ENCODE measurements around the gene BANF2. TPM values are rescaled to one million over a fixed set of nuclear protein-coding genes. Genes with fewer than 3 reads are reported as not detected.

Gene BANF2
- total RNA-seq, 1 donor from 2014 or later, result not detected

DNA sequence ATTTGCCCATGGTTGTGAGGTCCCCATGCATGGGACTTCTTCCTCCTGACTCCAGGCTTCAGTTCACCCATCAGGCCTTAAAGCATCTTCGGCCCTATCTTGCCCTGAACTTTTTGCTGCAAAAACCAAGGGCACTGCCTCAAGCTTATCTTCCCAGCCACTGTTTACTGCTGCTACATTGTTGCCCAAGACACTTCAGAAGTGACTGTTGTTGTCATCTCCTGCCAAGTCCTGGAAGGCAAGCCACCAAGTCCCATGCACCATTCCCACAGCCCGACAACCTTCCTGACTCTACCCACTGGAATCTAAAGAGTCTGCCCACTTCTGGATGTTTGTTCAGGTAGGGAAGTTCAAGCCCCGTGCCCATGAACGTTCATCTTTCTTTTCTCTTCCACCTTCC, 12.4 kb downstream of the BANF2 start:
- Mint-ChIP-seq H3K36me3 (ENCODE audit: low read depth) (no peaks in the 10 kb centered on the region), H3K27me3 (no peaks in the 10 kb centered on the region), H3K27ac (no peak overlapping the region), H3K9me3 (no peaks in the 10 kb centered on the region), H3K4me1 (no peaks in the 10 kb centered on the region), H3K4me3 (no peak overlapping the region)
- ATAC-seq (ENCODE audit: low read depth) (no peak), DNase-seq (no peak)
- ChIA-PET CTCF (no interaction called here), POLR2A (no interaction called here)
- TF ChIP-seq CTCF (IDR thresholded peaks at IDR 0.05), result no peak
- intact Hi-C loops (cut with micrococcal nuclease), result no loop called here

DNA sequence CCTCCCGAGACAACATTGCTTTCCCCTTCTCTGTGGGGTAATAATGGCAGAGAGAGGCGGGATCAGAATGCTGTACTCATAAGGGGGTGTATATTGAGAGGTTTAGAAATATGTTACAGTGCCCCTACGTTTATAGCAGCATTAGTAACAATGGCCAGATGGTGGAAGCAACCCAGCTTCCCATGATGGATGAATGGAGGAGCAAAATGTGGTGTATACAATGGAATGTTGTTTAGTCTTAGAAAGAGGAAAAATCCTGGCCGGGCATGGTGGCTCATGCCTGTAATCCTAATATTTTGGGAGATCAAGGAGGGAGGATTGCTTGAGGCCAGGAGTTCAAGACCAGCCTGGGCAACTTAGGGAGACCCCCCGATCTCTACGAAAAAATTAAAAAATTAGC, 12.9 kb downstream of the BANF2 start:
- ChIA-PET CTCF (no interaction called here), POLR2A (no interaction called here)
- Mint-ChIP-seq H3K27ac (no peak overlapping the region), H3K9me3 (no peaks in the 10 kb centered on the region), H3K4me1 (no peaks in the 10 kb centered on the region), H3K4me3 (no peak overlapping the region), H3K27me3 (no peaks in the 10 kb centered on the region), H3K36me3 (ENCODE audit: low read depth) (no peaks in the 10 kb centered on the region)
- ATAC-seq (ENCODE audit: low read depth) (no peak), DNase-seq (no peak)
- intact Hi-C loops (cut with micrococcal nuclease), result no loop called here
- no peak for TF ChIP-seq CTCF (IDR thresholded peaks at IDR 0.05)

GRCh38 chr20:17714597-17714996, 14.8 kb downstream of the BANF2 start:
- ChIA-PET POLR2A (no interaction called here), CTCF (no interaction called here)
- peaks cover 3% of the 10 kb centered on the region for H3K27me3 Mint-ChIP-seq
- no peak overlapping the region for H3K27ac Mint-ChIP-seq
- no peaks in the 10 kb centered on the region for H3K4me1 Mint-ChIP-seq
- no peaks in the 10 kb centered on the region for H3K9me3 Mint-ChIP-seq
- no peak for TF ChIP-seq CTCF (IDR thresholded peaks at IDR 0.05)
- no peaks in the 10 kb centered on the region for H3K36me3 Mint-ChIP-seq (ENCODE audit: low read depth)
- DNase-seq (no peak), ATAC-seq (ENCODE audit: low read depth) (no peak)
- intact Hi-C loops (cut with micrococcal nuclease), result no loop called here
- H3K4me3 Mint-ChIP-seq, result no peak overlapping the region

DNA sequence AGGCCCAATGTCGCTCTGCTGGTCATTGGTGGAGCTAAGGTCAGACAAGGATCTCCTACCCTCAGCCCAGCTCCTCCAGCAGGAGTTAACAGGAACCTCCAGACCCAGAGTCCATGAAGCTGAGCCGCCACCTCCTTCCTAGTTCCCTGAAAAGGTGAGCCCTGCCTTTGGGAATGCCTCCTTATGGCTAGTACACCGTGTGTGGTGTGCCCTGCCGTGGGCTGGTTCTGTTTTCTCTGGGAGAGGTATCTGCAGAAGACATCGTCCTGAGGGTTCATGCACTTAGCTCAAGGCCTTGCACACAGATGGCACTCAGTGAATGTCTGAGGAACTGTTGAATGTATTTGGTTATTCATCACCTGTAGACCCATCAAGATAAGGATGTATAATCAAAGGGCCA, 15.3 kb downstream of the BANF2 start:
- POLR2A ChIA-PET, result no interaction called here
- Mint-ChIP-seq H3K27ac (no peak overlapping the region), H3K9me3 (no peaks in the 10 kb centered on the region), H3K36me3 (ENCODE audit: low read depth) (no peaks in the 10 kb centered on the region), H3K27me3 (peaks cover 3% of the 10 kb centered on the region), H3K4me3 (no peak overlapping the region), H3K4me1 (no peaks in the 10 kb centered on the region)
- no peak for TF ChIP-seq CTCF (IDR thresholded peaks at IDR 0.05)
- DNase-seq (no peak), ATAC-seq (ENCODE audit: low read depth) (no peak)
- intact Hi-C loops (cut with micrococcal nuclease), result no loop called here
- CTCF ChIA-PET, result no interaction called here

DNA sequence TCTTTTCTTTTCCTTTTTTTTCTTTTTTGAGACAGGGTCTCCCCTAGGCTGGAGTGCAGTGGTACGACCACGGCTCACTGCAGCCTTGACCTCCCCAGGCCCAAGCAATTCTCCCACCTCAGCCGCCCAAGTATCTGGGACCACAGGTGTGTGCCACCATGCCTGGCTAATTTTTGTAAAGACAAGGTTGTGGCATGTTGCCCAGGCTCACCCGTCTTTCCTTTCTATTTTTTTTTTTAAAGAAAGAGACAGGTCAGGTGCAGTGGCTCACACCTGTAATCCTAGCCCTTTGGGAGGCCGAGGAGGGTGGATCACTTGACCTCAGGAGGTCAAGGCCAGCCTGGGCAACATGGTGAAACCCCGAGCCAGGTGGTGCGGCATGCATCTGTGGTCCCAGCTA, 16.6 kb downstream of the BANF2 start:
- ATAC-seq (ENCODE audit: low read depth) (no peak), DNase-seq (no peak)
- POLR2A ChIA-PET, result no interaction called here
- CTCF ChIA-PET, result no interaction called here
- no peak for TF ChIP-seq CTCF (IDR thresholded peaks at IDR 0.05)
- Mint-ChIP-seq H3K4me3 (no peak overlapping the region), H3K27me3 (peaks cover 3% of the 10 kb centered on the region), H3K9me3 (no peaks in the 10 kb centered on the region), H3K4me1 (no peaks in the 10 kb centered on the region), H3K27ac (no peak overlapping the region), H3K36me3 (ENCODE audit: low read depth) (no peaks in the 10 kb centered on the region)
- intact Hi-C loops (cut with micrococcal nuclease), result no loop called here

Data from activated B cell treated with CpG ODN at 0.5 μM for 24 hours (primary cell).